ENCODE results near the gene CTBP1. TPM values are rescaled to one million over a fixed set of nuclear protein-coding genes. Genes with fewer than 3 reads are reported as not detected.

The CTBP1 gene
- total RNA-seq, 1 donor from 2014 or later = 112 TPM

- Histone ChIP-seq H3K36me3 (peaks cover 76% of the 10 kb centered on the region), H3K27ac (replicated peaks) (no peak overlapping the region), H3K4me1 (peaks cover 65% of the 10 kb centered on the region), H3K4me3 (no peak overlapping the region), H3K27me3 (ENCODE audit: low read depth) (no peaks in the 10 kb centered on the region), H3K9me3 (replicated peaks) (no peaks in the 10 kb centered on the region)
- intact Hi-C loops (cut with micrococcal nuclease) = no loop called here
- TF ChIP-seq CTCF (IDR thresholded peaks at IDR 0.05; ENCODE audit: borderline replicate concordance) = no peak
- DNase-seq = peak; percentile 14
Observed at GRCh38 chr4:1213336-1213995, 35.5 kb downstream of the CTBP1 start.

- no peaks in the 10 kb centered on the region for H3K9me3 ChIP-seq (replicated peaks)
- peaks cover 71% of the 10 kb centered on the region for H3K36me3 ChIP-seq
- H3K27ac ChIP-seq (replicated peaks) = no peak overlapping the region
- intact Hi-C loops (cut with micrococcal nuclease) = no loop called here
- no peak overlapping the region for H3K4me3 ChIP-seq
- peaks cover 72% of the 10 kb centered on the region for H3K4me1 ChIP-seq
- DNase-seq = peak; percentile 15
- H3K27me3 ChIP-seq (ENCODE audit: low read depth) = no peaks in the 10 kb centered on the region
- TF ChIP-seq CTCF (IDR thresholded peaks at IDR 0.05; ENCODE audit: borderline replicate concordance) = no peak
Observed at GRCh38 chr4:1212546-1213335, 36.2 kb downstream of the CTBP1 start.

- Histone ChIP-seq H3K4me3 (no peak overlapping the region), H3K4me1 (peaks cover 73% of the 10 kb centered on the region), H3K36me3 (peaks cover 67% of the 10 kb centered on the region), H3K27me3 (ENCODE audit: low read depth) (no peaks in the 10 kb centered on the region), H3K27ac (replicated peaks) (no peak overlapping the region), H3K9me3 (replicated peaks) (no peaks in the 10 kb centered on the region)
- TF ChIP-seq CTCF (IDR thresholded peaks at IDR 0.05; ENCODE audit: borderline replicate concordance) = no peak
- peak; percentile 14 for DNase-seq
- intact Hi-C loops (cut with micrococcal nuclease) = no loop called here
Observed at GRCh38 chr4:1211891-1212545, 36.9 kb downstream of the CTBP1 start.

- TF ChIP-seq CTCF (IDR thresholded peaks at IDR 0.05; ENCODE audit: borderline replicate concordance) = no peak
- H3K4me3 ChIP-seq = no peak overlapping the region
- intact Hi-C loops (cut with micrococcal nuclease) = no loop called here
- H3K27ac ChIP-seq (replicated peaks) = peak overlapping the region; percentile 85
- peaks cover 60% of the 10 kb centered on the region for H3K36me3 ChIP-seq
- H3K27me3 ChIP-seq (ENCODE audit: low read depth) = no peaks in the 10 kb centered on the region
- H3K9me3 ChIP-seq (replicated peaks) = no peaks in the 10 kb centered on the region
- peak; percentile 9 for DNase-seq
- peaks cover 68% of the 10 kb centered on the region for H3K4me1 ChIP-seq
Observed at GRCh38 chr4:1211371-1211770, 37.6 kb downstream of the CTBP1 start.

GRCh38 chr4:1210971-1211370, 38.0 kb downstream of the CTBP1 start:
- no peak for TF ChIP-seq CTCF (IDR thresholded peaks at IDR 0.05; ENCODE audit: borderline replicate concordance)
- H3K27me3 ChIP-seq (ENCODE audit: low read depth) = no peaks in the 10 kb centered on the region
- peak overlapping the region; percentile 85 for H3K27ac ChIP-seq (replicated peaks)
- DNase-seq = peak; percentile 14
- no peak overlapping the region for H3K4me3 ChIP-seq
- no peaks in the 10 kb centered on the region for H3K9me3 ChIP-seq (replicated peaks)
- intact Hi-C loops (cut with micrococcal nuclease) = no loop called here
- H3K4me1 ChIP-seq = peaks cover 64% of the 10 kb centered on the region
- H3K36me3 ChIP-seq = peaks cover 56% of the 10 kb centered on the region

Data from left ventricle myocardium inferior (tissue), 1 donor.